Keratinocyte (primary cell): ENCODE data around the gene FRMPD1.

Experiments
- EZH2 ChIP-seq: IDR thresholded peaks from one replicate; pipeline ENCODE4 v1.6.1; 2012; ENCODE audit warnings: inconsistent platforms, mild to moderate bottlenecking, low read length, moderate library complexity
- TF ChIP-seq, protein P1 (sequence below), 3 experiments: IDR thresholded peaks in 1 of 3; conservative IDR thresholded peaks in 1 of 3; optimal IDR thresholded peaks in 1 of 3; 2 replicates in 2 of 3; 3 replicates in 1 of 3; pipeline versions ENCODE3 to v1.5.1; 2011; ENCODE audit warnings: low read length in 3 of 3, mild to moderate bottlenecking in 3 of 3, moderate library complexity in 2 of 3, control low read depth in 1 of 3, inconsistent platforms in 1 of 3; ENCODE audit not compliant: insufficient read depth in 2 of 3; ENCODE audit errors: extremely low read depth in 1 of 3

DNA sequence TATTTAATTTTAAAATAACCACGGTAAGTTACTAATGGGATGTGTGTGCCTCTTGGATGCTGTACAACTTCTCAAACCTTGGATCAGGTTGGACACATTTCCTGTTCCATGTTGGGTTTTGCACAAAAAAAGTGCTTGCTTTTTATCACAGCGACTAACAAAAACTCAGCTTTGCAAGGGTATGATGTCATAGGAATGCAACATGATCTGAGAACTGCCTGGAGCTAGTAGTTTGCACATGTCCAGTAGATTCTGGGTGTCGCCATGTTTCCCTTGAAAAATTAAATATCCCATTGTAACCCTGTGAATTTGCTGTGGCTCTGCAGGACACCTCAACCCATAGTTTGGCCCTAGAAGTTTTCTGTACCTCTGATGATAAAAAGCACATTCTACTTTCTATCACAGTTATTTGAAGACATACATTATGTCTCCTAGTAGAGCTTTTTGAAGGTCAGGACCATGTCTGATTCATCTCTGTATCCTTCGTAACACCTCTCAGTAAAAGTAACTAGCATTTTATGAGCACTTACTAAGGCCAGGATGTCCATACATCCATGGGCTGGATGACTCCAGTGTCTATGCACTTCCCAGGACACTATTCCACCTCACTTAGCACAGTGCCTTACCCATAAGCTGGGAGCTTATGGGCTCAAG, 11.5 kb upstream of the FRMPD1 start:
- TF ChIP-seq, protein P1, sequence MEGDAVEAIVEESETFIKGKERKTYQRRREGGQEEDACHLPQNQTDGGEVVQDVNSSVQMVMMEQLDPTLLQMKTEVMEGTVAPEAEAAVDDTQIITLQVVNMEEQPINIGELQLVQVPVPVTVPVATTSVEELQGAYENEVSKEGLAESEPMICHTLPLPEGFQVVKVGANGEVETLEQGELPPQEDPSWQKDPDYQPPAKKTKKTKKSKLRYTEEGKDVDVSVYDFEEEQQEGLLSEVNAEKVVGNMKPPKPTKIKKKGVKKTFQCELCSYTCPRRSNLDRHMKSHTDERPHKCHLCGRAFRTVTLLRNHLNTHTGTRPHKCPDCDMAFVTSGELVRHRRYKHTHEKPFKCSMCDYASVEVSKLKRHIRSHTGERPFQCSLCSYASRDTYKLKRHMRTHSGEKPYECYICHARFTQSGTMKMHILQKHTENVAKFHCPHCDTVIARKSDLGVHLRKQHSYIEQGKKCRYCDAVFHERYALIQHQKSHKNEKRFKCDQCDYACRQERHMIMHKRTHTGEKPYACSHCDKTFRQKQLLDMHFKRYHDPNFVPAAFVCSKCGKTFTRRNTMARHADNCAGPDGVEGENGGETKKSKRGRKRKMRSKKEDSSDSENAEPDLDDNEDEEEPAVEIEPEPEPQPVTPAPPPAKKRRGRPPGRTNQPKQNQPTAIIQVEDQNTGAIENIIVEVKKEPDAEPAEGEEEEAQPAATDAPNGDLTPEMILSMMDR (optimal IDR thresholded peaks at IDR 0.05 in 1 of 3, IDR thresholded peaks at IDR 0.05 in 1 of 3, conservative IDR thresholded peaks at IDR 0.05 in 1 of 3; ENCODE audit: extremely low read depth in 1 of 3, insufficient read depth in 2 of 3, low read length in 3 of 3) = no peak
- TF ChIP-seq EZH2 = no peak
